Astrocyte (in vitro differentiated cells and primary cell): Measurements from ENCODE around the gene FOXD1.

Experiments
- EZH2 ChIP-seq: IDR thresholded peaks from 2 replicates; pipeline ENCODE4 v1.6.1; 2012; ENCODE audit warnings: mild to moderate bottlenecking, low read length, inconsistent platforms; ENCODE audit not compliant: insufficient read depth
- TF ChIP-seq, protein P1 (sequence below): IDR thresholded peaks from 2 replicates; pipeline ENCODE4 v1.5.1; 2011; ENCODE audit warnings: low read depth, mild to moderate bottlenecking, inconsistent platforms, low read length, moderate library complexity; ENCODE audit not compliant: insufficient read depth

DNA sequence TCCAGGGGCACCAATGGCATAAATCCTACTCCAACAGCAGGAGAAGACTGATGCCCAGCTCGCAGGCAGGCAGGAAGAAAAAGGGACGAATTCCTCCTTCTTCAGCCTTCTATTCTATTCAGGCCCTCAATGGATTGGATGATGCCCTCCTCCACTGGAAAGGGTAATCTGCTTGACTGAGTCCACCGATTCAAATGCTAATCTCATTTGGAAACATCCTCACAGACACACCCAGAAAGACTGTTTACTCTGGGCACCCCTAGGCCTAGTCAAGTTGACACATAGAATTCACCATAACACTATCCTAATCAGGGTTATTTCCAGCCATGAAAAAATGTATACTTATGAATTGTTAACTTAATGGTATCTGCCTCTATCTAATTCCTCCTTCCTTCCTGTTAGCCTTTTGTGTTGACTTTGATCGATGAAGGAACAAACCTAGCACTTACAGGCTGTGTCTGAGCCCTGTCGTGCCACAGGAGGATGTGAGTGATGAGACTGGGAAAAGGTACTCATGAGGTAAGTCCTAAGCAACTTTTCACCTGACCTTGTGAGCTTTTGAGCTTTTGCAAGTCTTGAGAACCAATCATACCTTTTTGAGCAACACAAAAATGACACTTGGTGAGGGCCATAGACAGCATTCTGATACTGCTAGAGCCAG lies 36.5 kb downstream of the FOXD1 start:
- no peak for TF ChIP-seq EZH2
- TF ChIP-seq, protein P1, sequence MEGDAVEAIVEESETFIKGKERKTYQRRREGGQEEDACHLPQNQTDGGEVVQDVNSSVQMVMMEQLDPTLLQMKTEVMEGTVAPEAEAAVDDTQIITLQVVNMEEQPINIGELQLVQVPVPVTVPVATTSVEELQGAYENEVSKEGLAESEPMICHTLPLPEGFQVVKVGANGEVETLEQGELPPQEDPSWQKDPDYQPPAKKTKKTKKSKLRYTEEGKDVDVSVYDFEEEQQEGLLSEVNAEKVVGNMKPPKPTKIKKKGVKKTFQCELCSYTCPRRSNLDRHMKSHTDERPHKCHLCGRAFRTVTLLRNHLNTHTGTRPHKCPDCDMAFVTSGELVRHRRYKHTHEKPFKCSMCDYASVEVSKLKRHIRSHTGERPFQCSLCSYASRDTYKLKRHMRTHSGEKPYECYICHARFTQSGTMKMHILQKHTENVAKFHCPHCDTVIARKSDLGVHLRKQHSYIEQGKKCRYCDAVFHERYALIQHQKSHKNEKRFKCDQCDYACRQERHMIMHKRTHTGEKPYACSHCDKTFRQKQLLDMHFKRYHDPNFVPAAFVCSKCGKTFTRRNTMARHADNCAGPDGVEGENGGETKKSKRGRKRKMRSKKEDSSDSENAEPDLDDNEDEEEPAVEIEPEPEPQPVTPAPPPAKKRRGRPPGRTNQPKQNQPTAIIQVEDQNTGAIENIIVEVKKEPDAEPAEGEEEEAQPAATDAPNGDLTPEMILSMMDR, result no peak
